ENCODE results near the gene SLC18A3.

Gene SLC18A3

DNA sequence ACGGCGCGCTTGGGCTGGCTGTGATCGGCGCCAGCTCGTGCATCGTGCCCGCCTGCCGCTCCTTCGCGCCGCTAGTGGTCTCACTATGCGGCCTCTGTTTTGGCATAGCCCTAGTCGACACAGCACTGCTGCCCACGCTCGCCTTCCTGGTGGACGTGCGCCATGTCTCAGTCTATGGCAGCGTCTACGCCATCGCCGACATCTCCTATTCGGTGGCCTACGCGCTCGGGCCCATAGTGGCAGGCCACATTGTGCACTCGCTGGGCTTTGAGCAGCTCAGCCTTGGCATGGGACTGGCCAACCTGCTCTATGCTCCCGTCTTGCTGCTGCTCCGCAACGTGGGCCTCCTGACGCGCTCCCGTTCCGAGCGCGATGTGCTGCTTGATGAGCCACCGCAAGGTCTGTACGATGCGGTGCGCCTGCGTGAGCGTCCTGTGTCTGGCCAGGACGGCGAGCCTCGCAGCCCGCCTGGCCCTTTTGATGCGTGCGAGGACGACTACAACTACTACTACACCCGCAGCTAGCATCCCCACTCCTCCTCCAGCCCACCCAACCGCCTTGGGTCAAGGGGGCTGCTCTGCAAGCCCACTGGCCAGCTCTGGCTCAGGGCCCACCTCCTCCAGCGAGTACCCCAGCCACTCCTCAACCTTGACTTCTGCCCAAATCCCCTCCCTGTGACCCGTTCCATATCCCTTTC lies 1.9 kb downstream of the SLC18A3 start:
- no peak for DNase-seq (ENCODE audit: low read depth)

GRCh38 chr10:49612513-49613164 lies 2.5 kb downstream of the SLC18A3 start:
- DNase-seq (ENCODE audit: low read depth) = no peak

DNA sequence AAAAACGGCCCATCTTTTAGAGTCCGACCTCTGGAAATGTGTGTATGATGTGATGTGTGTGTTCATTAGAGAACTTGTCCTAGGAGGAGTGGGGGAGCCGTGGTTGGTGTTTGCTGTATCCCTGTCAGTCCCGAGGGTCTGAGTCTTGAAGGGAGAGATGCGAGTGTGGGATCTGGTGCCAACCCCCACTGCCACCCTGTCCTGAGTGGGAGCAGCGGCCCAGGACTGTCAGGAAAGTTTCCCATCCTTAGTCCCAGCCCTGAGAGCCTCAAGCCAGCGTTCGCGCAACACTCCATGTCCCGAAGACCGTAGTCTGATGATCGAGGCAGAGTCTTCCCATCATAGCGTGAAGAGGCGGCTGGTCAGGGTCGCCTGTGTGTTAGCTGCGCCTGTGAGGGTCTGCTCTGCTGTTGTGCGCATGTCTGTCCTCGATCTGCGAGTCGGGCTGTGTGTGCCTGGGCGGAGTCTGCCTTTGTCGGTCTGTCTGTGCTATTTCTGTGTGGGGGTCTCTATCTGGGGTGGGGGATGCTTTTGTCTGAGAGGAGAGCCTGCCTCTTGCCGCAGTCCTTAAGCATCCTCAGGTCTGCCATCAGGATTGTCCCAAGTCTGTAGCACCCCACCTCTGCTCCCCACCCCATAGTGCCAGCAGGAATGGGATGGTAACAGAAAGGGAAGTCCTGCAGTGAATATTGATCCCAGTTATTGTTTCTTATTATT lies 3.2 kb downstream of the SLC18A3 start:
- no peak for DNase-seq (ENCODE audit: low read depth)

DNA sequence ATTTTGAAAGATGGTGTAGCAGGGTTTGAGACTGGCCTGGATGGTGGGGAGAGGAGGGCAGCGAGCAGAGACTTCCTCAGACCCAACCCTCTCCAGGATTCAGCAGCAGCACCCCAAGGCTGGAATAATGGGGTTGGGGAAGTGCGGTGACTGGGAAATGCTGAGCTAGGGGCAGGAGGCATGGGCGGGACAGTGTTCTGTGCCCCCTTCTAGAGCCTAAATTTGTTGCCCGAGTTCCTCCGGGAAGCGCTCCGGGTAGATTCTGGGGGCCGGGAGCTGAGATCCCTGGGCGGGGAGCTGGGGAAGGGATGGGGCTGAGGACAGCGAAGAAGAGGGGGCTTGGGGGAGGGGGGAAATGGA lies 3.8 kb downstream of the SLC18A3 start, which contains the start of gene CHAT:
Gene CHAT, plus strand, starts transcription at position 156 of the 360 bp plus-strand sequence. Its CDS starts 153 bp downstream, at position 309.
- no peak for DNase-seq (ENCODE audit: low read depth)

- no peak for DNase-seq (ENCODE audit: low read depth)
Observed at GRCh38 chr10:49614242-49615198, 4.4 kb downstream of the SLC18A3 start.

DNA sequence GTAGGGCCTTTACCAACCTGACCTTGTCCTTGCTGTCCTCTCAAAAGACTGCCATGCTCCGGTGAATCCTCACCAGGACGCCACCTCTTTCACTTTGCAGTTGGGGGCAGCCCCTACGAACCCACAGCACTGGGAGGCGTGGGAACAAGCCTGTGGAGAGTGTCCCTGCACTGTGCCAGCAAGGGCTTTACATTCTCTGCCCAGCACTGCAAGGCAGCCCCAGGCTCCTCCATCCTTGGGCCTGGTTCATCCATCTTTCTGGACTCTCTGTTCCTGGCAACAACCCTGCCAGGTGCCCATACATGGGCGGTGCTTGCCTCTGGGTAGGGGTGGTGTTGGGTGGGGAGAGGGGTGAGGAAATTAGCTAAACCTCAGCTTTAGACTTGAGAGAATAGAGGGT lies 5.1 kb downstream of the SLC18A3 start:
- no peak for DNase-seq (ENCODE audit: low read depth)

DNA sequence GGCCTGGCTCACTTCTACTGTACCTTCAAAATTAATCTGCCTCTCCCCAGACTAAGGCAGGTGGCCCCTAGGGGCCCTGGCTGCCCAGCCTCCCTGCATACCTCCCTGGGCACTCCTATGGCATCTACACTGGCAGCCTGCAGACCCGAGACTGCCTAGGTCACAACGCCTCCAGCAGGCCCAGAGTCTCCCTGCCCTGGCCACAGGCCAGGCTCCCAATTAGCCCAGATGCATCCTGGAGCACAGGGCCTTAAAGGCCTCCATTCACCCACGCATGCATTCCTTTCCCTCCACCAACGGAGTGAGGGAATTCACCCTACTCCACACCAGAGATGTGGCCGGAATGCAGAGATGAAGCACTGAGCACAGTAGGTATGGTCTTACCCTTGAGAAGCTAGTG lies 5.6 kb downstream of the SLC18A3 start:
- DNase-seq (ENCODE audit: low read depth) = no peak

DNA sequence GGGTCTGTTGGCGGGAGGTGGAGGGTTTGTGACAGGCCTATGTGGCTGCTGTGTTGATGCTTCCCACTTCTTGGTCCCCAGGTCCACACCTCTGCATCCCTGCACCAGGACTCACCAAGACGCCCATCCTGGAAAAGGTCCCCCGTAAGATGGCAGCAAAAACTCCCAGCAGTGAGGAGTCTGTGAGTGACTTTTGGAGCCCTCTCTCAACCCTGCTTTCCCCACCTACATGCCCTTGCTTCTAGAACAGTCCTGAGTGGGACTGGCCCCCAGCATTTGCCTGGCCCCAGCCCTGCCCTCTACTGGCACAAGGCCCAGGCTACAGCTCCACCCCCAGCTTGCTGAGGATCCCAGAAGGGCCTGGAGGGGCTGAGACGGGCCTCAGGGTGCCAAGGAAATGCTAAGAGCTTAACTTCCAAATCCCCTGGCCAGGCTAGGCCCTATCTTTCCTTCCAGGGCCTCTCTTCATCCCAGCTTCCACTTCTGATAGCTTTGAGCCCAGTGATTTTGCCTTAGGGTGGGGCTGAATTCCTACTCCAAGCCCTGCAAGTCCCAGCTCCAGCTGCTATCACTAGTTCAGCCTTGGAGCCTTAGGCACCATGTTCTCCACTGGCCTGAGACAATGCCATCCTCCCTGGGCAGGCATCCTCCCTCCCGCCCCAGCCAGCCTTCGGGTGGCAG lies 6.5 kb downstream of the SLC18A3 start:
- no peak for DNase-seq (ENCODE audit: low read depth)

GRCh38 chr10:49617121-49618020 lies 7.3 kb downstream of the SLC18A3 start:
- no peak for DNase-seq (ENCODE audit: low read depth)

GRCh38 chr10:49618821-49619220 lies 8.7 kb downstream of the SLC18A3 start:
- DNase-seq (ENCODE audit: low read depth) = no peak

DNA sequence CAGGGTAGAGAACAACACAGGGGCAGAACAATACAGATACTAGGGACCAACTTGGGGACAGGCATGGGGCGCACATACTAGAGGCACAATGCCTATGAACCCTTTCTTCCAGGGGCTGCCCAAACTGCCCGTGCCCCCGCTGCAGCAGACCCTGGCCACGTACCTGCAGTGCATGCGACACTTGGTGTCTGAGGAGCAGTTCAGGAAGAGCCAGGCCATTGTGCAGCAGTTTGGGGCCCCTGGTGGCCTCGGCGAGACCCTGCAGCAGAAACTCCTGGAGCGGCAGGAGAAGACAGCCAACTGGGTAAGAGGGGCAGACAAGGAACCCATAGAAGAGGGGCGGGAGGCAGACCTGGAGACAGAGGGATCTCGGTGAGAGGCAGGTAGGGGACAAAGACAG lies 9.5 kb downstream of the SLC18A3 start:
- DNase-seq (ENCODE audit: low read depth) = no peak

- DNase-seq (ENCODE audit: low read depth) = no peak
Observed at GRCh38 chr10:49620286-49620810, 10.2 kb downstream of the SLC18A3 start.

DNA sequence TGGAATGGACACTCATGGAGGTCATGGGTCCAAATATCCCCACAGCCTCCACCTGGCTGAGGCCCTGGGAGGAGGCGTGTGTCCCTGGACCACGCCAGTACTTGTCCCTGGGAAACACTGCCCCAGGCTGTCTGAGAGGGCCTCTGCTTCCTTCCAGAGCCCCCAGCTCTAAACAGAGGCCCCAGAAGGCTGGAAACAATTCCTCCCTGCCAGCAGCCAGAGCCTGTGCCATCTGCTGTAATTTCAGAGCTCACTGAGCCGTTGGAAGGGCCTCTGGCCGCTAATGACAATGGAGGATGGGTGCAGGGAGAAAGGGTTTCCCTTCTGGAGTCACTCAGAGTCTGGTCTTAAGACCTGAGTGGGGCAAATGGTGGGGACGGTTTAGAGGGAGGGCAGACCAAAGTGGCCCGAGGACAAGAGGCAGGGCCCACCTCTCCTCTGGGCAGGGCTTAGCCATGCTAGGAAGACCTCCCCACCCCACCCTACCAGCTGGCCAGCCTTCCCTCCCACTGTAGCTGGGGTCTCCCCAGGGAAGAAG lies 10.8 kb downstream of the SLC18A3 start:
- no peak for DNase-seq (ENCODE audit: low read depth)

- no peak for DNase-seq (ENCODE audit: low read depth)
Observed at GRCh38 chr10:49621561-49621960, 11.5 kb downstream of the SLC18A3 start.

- no peak for DNase-seq (ENCODE audit: low read depth)
Observed at GRCh38 chr10:49622426-49623425, 12.6 kb downstream of the SLC18A3 start.

DNA sequence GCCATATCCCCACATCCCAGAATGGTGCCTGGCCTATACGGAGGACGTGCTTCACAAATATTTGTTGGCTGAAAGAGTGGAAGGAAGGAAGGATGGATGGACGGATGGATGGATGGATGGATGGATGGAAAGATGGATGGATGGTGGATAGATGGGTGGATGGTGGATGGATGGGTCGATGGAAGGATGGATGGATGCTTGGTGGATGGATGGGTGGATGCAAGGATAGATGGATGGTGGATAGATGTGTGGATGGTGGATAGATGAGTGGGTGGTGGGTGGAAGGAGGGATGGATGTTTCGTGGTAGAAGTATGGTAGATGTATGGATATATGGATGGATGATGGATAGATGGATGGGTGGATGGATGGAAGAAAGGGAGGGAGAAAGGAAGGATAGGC lies 14.5 kb downstream of the SLC18A3 start:
- no peak for DNase-seq (ENCODE audit: low read depth)

- DNase-seq (ENCODE audit: low read depth) = no peak
Observed at GRCh38 chr10:49625411-49625810, 15.3 kb downstream of the SLC18A3 start.

GRCh38 chr10:49627038-49627437 lies 16.9 kb downstream of the SLC18A3 start:
- no peak for DNase-seq (ENCODE audit: low read depth)
